ENCODE measurements around the gene NCAPH2. TPM values are rescaled to one million over a fixed set of nuclear protein-coding genes. Genes with fewer than 3 reads are reported as not detected.
"Not testable (repeated sequence)": the region's sequence is repeated elsewhere in the genome, so short reads cannot be mapped to it uniquely, and the experiment has no call there.

The NCAPH2 gene
- total RNA-seq, 1 experiment from 2014 or later = 24.6 TPM

DNA sequence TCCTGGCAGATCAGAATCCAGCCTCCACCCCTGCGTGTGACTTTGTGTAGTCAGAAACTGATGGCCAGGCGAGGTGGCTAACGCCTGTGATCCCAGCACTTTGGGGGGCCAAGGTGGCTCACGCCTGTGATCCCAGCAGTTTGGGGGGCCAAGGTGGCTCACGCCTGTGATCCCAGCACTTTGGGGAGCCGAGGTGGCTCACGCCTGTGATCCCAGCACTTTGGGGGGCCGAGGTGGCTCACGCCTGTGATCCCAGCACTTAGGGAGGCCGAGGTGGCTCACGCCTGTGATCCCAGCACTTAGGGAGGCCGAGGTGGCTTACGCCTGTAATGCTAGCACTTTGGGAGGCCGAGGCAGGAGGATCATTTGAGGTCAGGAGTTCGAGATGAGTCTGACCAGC lies 5.2 kb downstream of the NCAPH2 start:
- peaks cover 68% of the 10 kb centered on the region for H3K79me2 ChIP-seq (ENCODE audit: low read length)

DNA sequence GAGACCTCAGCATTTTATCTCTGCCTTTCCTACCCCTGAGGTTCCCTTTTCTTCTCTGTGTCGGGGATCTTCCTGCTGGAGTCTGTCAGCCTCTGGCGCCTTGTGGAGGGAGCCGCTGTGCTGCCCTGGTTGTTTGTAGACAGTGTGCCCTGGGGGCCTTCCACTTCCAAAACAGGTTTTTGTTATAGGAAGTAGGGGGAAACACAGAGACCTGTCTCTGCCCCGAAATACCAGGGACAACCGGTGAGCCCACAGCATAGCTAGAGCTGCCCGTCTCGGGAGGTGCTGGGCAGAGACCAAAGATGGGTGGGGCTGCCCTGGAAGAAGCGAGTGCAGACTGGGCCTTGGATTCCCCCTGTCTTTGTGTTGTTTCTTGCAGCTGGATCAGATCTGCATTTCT lies 8.0 kb downstream of the NCAPH2 start:
- H3K36me3 ChIP-seq (ENCODE audit: insufficient read depth, low read length) = peaks cover 6% of the 10 kb centered on the region; the same call in 1 of the 2 replicates

More for the DNA sequence above, 5.2 kb downstream of the NCAPH2 start:
- Histone ChIP-seq H3K9me2 (replicated peaks; ENCODE audit: insufficient read depth, low read length) (no peaks in the 10 kb centered on the region), H3K4me2 (ENCODE audit: low read depth, low read length, poor library complexity, severe bottlenecking) (no peak overlapping the region), H3K9ac (ENCODE audit: low read length) (no peak overlapping the region), H3K27me3 (ENCODE audit: low read length) (no peaks in the 10 kb centered on the region), H4K20me1 (ENCODE audit: insufficient read depth, low read depth, low read length) (0 out of 2 replicates have a peak, but pooled peaks cover 2% of the 10 kb centered on the region), H3K4me1 (ENCODE audit: low read length) (peaks cover 11% of the 10 kb centered on the region), H3K9me3 (ENCODE audit: low read length) (no peaks in the 10 kb centered on the region), H3K27ac (ENCODE audit: low read length) (no peak overlapping the region), H3K36me3 (ENCODE audit: insufficient read depth, low read length) (peaks cover 3% of the 10 kb centered on the region; the same call in 1 of the 2 replicates), H3K4me3 (ENCODE audit: low read length) (no peak overlapping the region), H2AFZ (ENCODE audit: low read length) (no peak overlapping the region)
- DNase-seq = no peak

DNA sequence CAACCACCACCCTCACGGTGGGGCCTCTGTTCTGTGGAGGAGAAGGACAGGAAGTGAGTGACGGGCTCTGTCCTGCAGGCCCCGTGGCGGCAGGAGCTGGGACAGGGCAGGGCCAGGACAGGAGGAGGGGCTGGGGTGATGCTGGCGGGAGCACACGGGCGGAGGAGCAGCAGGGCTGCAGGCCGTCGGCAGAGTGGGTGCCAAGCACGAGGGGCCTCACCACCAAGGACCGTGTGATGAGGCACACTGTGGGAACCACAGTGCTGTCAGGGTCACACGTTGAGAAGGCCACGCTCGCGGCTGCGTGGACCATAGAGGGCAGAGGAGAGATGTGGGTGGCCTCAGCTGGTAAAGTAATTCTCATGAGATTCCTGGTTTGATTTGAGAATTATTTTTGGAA lies 8.9 kb downstream of the NCAPH2 start:
- H3K27me3 ChIP-seq (ENCODE audit: low read length) = no peaks in the 10 kb centered on the region
- no peak overlapping the region for H2AFZ ChIP-seq (ENCODE audit: low read length)
- H3K9ac ChIP-seq (ENCODE audit: low read length) = no peak overlapping the region
- H4K20me1 ChIP-seq (ENCODE audit: insufficient read depth, low read depth, low read length) = 0 out of 2 replicates have a peak, but pooled peaks cover 2% of the 10 kb centered on the region
- no peak for DNase-seq
- H3K27ac ChIP-seq (ENCODE audit: low read length) = no peak overlapping the region
- H3K4me1 ChIP-seq (ENCODE audit: low read length) = no peaks in the 10 kb centered on the region
- no peaks in the 10 kb centered on the region for H3K9me2 ChIP-seq (replicated peaks; ENCODE audit: insufficient read depth, low read length)
- no peak overlapping the region for H3K4me3 ChIP-seq (ENCODE audit: low read length)
- H3K4me2 ChIP-seq (ENCODE audit: low read depth, low read length, poor library complexity, severe bottlenecking) = no peak overlapping the region
- H3K36me3 ChIP-seq (ENCODE audit: insufficient read depth, low read length) = peaks cover 6% of the 10 kb centered on the region; the same call in 1 of the 2 replicates
- no peaks in the 10 kb centered on the region for H3K9me3 ChIP-seq (ENCODE audit: low read length)
- H3K79me2 ChIP-seq (ENCODE audit: low read length) = peaks cover 43% of the 10 kb centered on the region

More for the DNA sequence above, 8.0 kb downstream of the NCAPH2 start:
- Histone ChIP-seq H3K27me3 (ENCODE audit: low read length) (no peaks in the 10 kb centered on the region), H3K4me1 (ENCODE audit: low read length) (no peaks in the 10 kb centered on the region), H3K9ac (ENCODE audit: low read length) (no peak overlapping the region), H3K9me3 (ENCODE audit: low read length) (no peaks in the 10 kb centered on the region), H3K79me2 (ENCODE audit: low read length) (peaks cover 43% of the 10 kb centered on the region), H4K20me1 (ENCODE audit: insufficient read depth, low read depth, low read length) (0 out of 2 replicates have a peak, but pooled peaks cover 2% of the 10 kb centered on the region), H3K4me2 (ENCODE audit: low read depth, low read length, poor library complexity, severe bottlenecking) (no peak overlapping the region), H3K9me2 (replicated peaks; ENCODE audit: insufficient read depth, low read length) (no peaks in the 10 kb centered on the region), H2AFZ (ENCODE audit: low read length) (no peak overlapping the region), H3K4me3 (ENCODE audit: low read length) (no peak overlapping the region), H3K27ac (ENCODE audit: low read length) (no peak overlapping the region)
- DNase-seq = no peak

DNA sequence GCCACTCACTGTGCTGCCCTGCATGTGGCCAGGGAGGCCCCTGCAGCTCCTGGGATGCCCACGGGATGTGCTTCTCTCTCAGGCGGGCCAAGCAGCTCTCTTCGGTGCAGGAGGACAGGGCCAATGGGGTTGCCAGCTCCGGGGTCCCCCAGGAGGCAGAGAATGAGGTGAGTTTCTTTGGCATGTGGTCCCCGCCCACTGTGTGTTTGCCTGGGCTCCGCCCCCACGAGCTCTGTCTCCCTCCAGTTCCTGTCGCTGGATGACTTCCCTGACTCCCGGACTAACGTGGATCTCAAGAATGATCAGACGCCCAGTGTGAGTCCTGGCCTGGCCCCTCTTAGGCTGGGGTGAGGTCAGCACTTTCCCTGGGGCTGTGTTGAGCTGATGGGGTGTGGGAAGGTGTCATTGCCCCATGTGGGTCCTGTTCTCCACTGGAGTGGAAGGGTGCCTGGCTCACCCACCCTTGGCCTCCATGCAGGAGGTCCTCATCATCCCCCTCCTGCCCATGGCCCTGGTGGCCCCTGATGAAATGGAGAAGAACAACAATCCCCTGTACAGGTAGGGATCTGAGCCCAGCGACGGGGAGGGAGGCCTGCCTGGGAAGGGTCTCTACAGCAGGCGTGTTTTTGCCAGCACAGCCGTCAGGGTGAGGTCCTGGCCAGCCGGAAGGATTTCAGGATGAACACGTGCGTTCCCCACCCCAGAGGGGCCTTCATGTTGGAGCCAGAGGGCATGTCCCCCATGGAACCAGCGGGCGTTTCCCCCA lies 9.7 kb downstream of the NCAPH2 start:
- H3K36me3 ChIP-seq (ENCODE audit: insufficient read depth, low read length) = peaks cover 6% of the 10 kb centered on the region; the same call in 1 of the 2 replicates
- peaks cover 35% of the 10 kb centered on the region for H3K79me2 ChIP-seq (ENCODE audit: low read length)
- no peak overlapping the region for H3K4me3 ChIP-seq (ENCODE audit: low read length)
- DNase-seq = no peak
- H3K27ac ChIP-seq (ENCODE audit: low read length) = no peak overlapping the region
- no peak overlapping the region for H2AFZ ChIP-seq (ENCODE audit: low read length)
- no peaks in the 10 kb centered on the region for H3K4me1 ChIP-seq (ENCODE audit: low read length)
- H3K27me3 ChIP-seq (ENCODE audit: low read length) = no peaks in the 10 kb centered on the region
- no peaks in the 10 kb centered on the region for H3K9me3 ChIP-seq (ENCODE audit: low read length)
- 0 out of 2 replicates have a peak, but pooled peaks cover 2% of the 10 kb centered on the region for H4K20me1 ChIP-seq (ENCODE audit: insufficient read depth, low read depth, low read length)
- H3K9me2 ChIP-seq (replicated peaks; ENCODE audit: insufficient read depth, low read length) = no peaks in the 10 kb centered on the region
- no peak overlapping the region for H3K4me2 ChIP-seq (ENCODE audit: low read depth, low read length, poor library complexity, severe bottlenecking)
- H3K9ac ChIP-seq (ENCODE audit: low read length) = no peak overlapping the region

DNA sequence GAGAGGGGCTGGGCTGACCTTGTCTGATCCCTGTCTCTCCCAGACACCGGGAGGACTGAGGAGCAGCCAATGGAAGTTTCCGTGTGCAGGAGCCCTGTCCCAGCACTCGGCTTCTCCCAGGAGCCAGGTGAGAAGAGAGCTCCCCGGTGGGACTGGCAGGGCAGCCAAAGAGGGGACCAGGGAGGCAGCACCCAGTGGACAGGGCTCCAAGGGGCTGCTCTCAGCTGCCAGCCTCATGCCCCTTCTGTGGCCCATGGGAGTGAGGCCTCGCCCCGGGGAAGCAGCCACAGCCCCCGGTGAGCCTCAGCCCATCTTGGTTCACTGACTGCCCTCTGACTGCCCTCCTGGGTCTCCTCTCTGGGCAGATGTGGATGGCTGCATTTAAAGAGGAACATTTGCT lies 10.6 kb downstream of the NCAPH2 start:
- peaks cover 3% of the 10 kb centered on the region; the same call in 1 of the 2 replicates for H3K4me1 ChIP-seq (ENCODE audit: low read length)
- no peaks in the 10 kb centered on the region for H3K27me3 ChIP-seq (ENCODE audit: low read length)
- DNase-seq = no peak
- no peak overlapping the region for H3K4me2 ChIP-seq (ENCODE audit: low read depth, low read length, poor library complexity, severe bottlenecking)
- peaks cover 6% of the 10 kb centered on the region; the same call in 1 of the 2 replicates for H3K36me3 ChIP-seq (ENCODE audit: insufficient read depth, low read length)
- no peak overlapping the region for H3K27ac ChIP-seq (ENCODE audit: low read length)
- no peaks in the 10 kb centered on the region for H3K9me2 ChIP-seq (replicated peaks; ENCODE audit: insufficient read depth, low read length)
- no peak overlapping the region for H2AFZ ChIP-seq (ENCODE audit: low read length)
- peaks cover 9% of the 10 kb centered on the region; the same call in 1 of the 2 replicates for H4K20me1 ChIP-seq (ENCODE audit: insufficient read depth, low read depth, low read length)
- H3K79me2 ChIP-seq (ENCODE audit: low read length) = peaks cover 34% of the 10 kb centered on the region
- H3K4me3 ChIP-seq (ENCODE audit: low read length) = no peak overlapping the region
- no peaks in the 10 kb centered on the region for H3K9me3 ChIP-seq (ENCODE audit: low read length)
- H3K9ac ChIP-seq (ENCODE audit: low read length) = no peak overlapping the region

DNA sequence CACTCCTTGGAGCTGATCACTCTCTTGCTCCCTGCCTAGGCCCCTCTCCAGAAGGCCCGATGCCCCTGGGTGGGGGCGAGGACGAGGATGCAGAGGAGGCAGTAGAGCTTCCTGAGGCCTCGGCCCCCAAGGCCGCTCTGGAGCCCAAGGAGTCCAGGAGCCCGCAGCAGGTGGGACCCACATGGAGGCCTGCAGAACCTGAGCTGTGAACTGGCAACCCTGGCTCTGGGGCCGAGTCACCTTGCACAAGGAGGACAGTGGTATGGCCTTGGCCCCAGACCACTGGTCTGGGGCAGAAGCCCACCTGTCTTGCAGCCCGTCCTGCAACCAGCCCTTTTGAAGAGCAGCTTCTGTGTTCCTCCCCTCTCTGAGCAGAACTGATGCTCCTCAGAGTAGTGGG lies 11.1 kb downstream of the NCAPH2 start:
- peaks cover 34% of the 10 kb centered on the region for H3K79me2 ChIP-seq (ENCODE audit: low read length)
- H3K36me3 ChIP-seq (ENCODE audit: insufficient read depth, low read length) = peaks cover 6% of the 10 kb centered on the region; the same call in 1 of the 2 replicates
- no peaks in the 10 kb centered on the region for H3K27me3 ChIP-seq (ENCODE audit: low read length)
- H3K9me2 ChIP-seq (replicated peaks; ENCODE audit: insufficient read depth, low read length) = no peaks in the 10 kb centered on the region
- peaks cover 11% of the 10 kb centered on the region for H4K20me1 ChIP-seq (ENCODE audit: insufficient read depth, low read depth, low read length)
- DNase-seq = no peak
- no peak overlapping the region for H3K4me2 ChIP-seq (ENCODE audit: low read depth, low read length, poor library complexity, severe bottlenecking)
- H3K4me3 ChIP-seq (ENCODE audit: low read length) = no peak overlapping the region
- no peak overlapping the region for H3K9ac ChIP-seq (ENCODE audit: low read length)
- H3K9me3 ChIP-seq (ENCODE audit: low read length) = no peaks in the 10 kb centered on the region
- H3K27ac ChIP-seq (ENCODE audit: low read length) = no peak overlapping the region
- peaks cover 9% of the 10 kb centered on the region for H3K4me1 ChIP-seq (ENCODE audit: low read length)
- no peak overlapping the region for H2AFZ ChIP-seq (ENCODE audit: low read length)

DNA sequence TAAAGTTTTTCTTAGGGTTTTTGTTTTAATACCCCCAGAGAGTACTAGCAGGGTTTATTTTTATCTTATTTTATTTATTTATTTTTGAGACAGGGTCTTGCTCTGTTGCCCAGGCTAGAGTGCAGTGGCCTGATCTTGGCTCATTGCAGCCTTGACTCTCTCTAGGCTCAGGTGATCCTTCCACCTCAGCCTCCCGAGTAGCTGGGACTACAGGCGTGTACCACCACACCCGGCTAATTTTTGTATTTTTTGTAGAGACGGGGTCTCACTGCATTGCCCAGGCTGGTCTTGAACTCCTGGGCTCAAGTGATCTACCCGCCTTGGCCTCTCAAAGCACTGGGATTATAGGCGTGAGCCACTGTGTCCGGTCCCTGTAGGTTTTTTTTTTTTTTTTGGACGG lies 12.2 kb downstream of the NCAPH2 start:
- Histone ChIP-seq H3K79me2 (ENCODE audit: low read length) (peaks cover 33% of the 10 kb centered on the region), H3K4me1 (ENCODE audit: low read length) (peaks cover 16% of the 10 kb centered on the region), H4K20me1 (ENCODE audit: insufficient read depth, low read depth, low read length) (peaks cover 14% of the 10 kb centered on the region)
- H3K9me2 ChIP-seq (replicated peaks; ENCODE audit: insufficient read depth, low read length); H3K4me2 ChIP-seq (ENCODE audit: low read depth, low read length, poor library complexity, severe bottlenecking); H3K27ac ChIP-seq (ENCODE audit: low read length); H3K36me3 ChIP-seq (ENCODE audit: insufficient read depth, low read length); H3K27me3 ChIP-seq (ENCODE audit: low read length); DNase-seq; H3K9me3 ChIP-seq (ENCODE audit: low read length); H2AFZ ChIP-seq (ENCODE audit: low read length); H3K4me3 ChIP-seq (ENCODE audit: low read length); H3K9ac ChIP-seq (ENCODE audit: low read length): not testable (repeated sequence)

DNA sequence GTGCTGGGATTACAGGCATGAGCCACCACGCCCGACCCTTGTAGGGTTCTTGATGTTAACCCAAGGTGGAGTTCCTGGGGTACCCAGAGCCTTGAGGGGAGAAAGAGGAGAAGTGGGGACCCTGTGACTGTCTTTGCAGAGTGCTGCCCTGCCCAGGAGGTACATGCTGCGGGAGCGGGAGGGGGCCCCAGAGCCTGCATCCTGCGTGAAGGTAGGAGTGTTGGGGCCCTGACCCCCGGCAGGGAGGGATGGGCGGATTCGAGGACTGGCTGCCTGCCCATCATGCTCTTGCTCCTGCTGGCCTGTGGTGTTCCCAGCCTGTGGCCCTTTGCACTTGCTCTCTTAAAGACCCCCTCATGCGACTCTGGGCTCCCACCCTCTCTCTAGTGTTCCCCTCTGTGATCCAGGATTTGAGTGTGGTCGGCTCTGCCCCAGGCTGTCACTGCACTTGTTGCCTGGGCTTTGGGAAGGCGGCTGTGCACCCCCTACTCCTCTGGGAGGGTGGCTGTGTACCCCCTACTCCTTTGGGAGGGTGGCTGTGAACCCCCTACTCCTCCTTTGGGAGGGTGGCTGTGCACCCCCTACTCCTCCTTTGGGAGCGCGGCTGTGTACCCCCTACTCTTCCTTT lies 12.9 kb downstream of the NCAPH2 start:
- Histone ChIP-seq H3K79me2 (ENCODE audit: low read length) (peaks cover 30% of the 10 kb centered on the region), H4K20me1 (ENCODE audit: insufficient read depth, low read depth, low read length) (peaks cover 14% of the 10 kb centered on the region), H3K4me1 (ENCODE audit: low read length) (peaks cover 16% of the 10 kb centered on the region), H3K27ac (ENCODE audit: low read length) (no peak overlapping the region), H2AFZ (ENCODE audit: low read length) (no peak overlapping the region), H3K9ac (ENCODE audit: low read length) (no peak overlapping the region), H3K4me3 (ENCODE audit: low read length) (no peak overlapping the region), H3K27me3 (ENCODE audit: low read length) (no peaks in the 10 kb centered on the region), H3K9me3 (ENCODE audit: low read length) (no peaks in the 10 kb centered on the region), H3K36me3 (ENCODE audit: insufficient read depth, low read length) (0 out of 2 replicates have a peak, but pooled peaks cover 3% of the 10 kb centered on the region), H3K4me2 (ENCODE audit: low read depth, low read length, poor library complexity, severe bottlenecking) (no peak overlapping the region), H3K9me2 (replicated peaks; ENCODE audit: insufficient read depth, low read length) (no peaks in the 10 kb centered on the region)
- DNase-seq = no peak

All from Karpas-422 (cell line).